ENCODE measurements around the gene BCKDHB.

Gene BCKDHB

DNA sequence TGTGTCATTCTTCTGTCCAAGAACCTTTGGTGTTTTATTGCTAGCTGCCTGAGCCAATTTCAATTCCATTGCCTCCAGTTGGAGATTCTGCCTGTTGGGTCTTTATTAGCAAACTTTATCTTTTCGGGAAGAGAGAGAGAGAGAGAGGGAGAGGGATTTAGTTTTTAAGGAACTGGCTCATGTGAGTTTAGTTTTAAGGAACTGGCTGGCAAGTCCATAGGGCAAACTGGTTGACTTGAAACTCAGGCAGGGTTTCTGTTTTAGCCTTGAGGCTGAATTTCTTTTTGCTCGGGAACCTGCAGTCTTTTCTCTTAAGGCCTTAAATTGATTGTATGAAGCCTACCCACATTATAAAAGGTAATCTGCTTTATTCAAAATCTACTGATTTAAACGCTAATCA lies 23.0 kb downstream of the BCKDHB start:
- DNase-seq (ENCODE audit: low spot score) = no peak
- TF ChIP-seq, protein P1, sequence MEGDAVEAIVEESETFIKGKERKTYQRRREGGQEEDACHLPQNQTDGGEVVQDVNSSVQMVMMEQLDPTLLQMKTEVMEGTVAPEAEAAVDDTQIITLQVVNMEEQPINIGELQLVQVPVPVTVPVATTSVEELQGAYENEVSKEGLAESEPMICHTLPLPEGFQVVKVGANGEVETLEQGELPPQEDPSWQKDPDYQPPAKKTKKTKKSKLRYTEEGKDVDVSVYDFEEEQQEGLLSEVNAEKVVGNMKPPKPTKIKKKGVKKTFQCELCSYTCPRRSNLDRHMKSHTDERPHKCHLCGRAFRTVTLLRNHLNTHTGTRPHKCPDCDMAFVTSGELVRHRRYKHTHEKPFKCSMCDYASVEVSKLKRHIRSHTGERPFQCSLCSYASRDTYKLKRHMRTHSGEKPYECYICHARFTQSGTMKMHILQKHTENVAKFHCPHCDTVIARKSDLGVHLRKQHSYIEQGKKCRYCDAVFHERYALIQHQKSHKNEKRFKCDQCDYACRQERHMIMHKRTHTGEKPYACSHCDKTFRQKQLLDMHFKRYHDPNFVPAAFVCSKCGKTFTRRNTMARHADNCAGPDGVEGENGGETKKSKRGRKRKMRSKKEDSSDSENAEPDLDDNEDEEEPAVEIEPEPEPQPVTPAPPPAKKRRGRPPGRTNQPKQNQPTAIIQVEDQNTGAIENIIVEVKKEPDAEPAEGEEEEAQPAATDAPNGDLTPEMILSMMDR (IDR thresholded peaks at IDR 0.05; ENCODE audit: extremely low read depth, insufficient read depth, missing control alignments) = no peak
- in situ Hi-C loops (cut with MboI; ENCODE audit: low pct_unique_long_range_greater_than_20kb, low sequenced_read_pairs, unreplicated experiment) = no loop called here

DNA sequence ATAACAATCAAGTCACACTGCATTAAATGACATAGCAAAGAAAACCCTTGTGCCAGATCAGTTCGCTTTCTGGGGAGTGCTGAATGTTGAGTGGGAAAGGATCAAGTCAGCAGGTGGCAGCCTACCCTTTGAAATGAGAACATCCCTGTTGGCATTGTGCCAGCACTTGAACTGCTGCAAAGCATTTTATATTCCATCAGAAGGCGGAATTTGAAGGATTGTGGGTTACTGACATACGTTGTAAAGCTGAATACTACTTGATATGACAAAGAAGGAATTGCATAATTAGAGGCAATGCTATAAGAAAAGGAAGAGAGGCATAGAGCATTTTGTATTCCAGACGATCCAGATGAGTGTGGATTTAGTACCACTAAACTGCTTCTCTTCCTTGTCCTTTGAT lies 26.5 kb downstream of the BCKDHB start:
- TF ChIP-seq, protein P1 (IDR thresholded peaks at IDR 0.05; ENCODE audit: extremely low read depth, insufficient read depth, missing control alignments) = peak; percentile 25
- in situ Hi-C loops (cut with MboI; ENCODE audit: low pct_unique_long_range_greater_than_20kb, low sequenced_read_pairs, unreplicated experiment) = no loop called here
- DNase-seq (ENCODE audit: low spot score) = no peak

DNA sequence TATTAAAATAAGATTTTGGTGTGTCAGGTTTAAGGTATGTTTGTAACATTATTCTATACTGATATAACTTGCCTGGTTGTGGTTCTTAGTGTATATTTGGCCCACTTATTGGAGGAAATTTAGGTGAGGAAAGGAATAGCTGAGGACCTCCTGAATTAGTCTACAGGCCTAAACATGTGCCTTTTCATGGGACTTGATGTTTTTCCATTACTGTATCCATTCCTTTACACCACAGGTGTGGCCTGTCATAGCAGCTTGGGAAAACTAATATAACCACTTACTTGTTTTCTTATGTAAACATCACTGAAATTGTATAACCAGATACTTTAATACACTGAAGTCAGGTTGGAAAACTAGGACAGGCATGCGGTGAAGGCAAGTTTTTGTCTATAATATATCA lies 27.6 kb downstream of the BCKDHB start:
- DNase-seq (ENCODE audit: low spot score) = no peak
- TF ChIP-seq, protein P1 (IDR thresholded peaks at IDR 0.05; ENCODE audit: extremely low read depth, insufficient read depth, missing control alignments) = no peak
- in situ Hi-C loops (cut with MboI; ENCODE audit: low pct_unique_long_range_greater_than_20kb, low sequenced_read_pairs, unreplicated experiment) = no loop called here

DNA sequence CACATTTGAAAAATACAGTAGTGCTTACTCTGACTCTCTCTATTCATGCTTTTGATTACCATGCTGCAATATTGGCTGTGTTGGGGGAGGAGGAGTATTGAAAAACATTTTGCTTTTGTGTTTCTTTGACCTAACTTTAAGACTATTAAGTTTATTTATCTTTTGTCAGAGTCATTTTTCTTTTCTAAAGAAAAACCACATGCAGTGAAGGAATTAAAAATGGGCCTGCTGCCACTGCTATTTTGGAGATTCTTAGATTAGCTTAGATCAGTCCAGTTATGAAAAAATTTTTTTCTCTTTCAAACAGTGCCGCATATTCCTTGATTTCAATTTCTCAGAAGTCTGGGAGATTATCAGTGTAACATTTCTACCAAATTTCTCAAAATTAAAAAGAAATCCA lies 36.1 kb downstream of the BCKDHB start:
- TF ChIP-seq, protein P1 (IDR thresholded peaks at IDR 0.05; ENCODE audit: extremely low read depth, insufficient read depth, missing control alignments) = no peak
- in situ Hi-C loops (cut with MboI; ENCODE audit: low pct_unique_long_range_greater_than_20kb, low sequenced_read_pairs, unreplicated experiment) = no loop called here
- DNase-seq (ENCODE audit: low spot score) = no peak

DNA sequence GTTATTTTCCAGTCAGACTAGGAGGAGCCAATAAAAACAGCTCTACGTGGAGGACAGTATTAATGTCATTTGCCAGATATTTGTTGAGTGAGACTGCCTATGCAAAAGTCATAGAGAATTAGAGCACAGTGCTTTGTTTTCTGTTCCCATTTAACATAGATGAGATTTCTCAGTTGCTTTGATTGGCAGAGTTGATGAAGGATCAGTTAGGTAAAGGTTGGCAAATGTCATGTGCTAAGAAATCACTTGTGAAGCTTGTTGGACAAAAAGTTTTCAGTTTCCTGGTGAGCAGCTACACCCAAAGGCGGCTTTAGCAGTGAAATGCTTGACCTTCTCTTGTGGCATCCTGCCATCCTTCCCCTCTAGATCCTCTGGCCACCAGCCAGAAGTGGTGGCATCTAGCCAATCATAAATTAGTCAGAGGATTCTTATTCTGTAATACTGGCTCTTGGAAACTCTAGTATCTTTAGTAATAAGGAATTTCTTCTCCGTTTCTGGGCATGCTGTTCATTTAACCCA lies 37.0 kb downstream of the BCKDHB start:
- in situ Hi-C loops (cut with MboI; ENCODE audit: low pct_unique_long_range_greater_than_20kb, low sequenced_read_pairs, unreplicated experiment) = no loop called here
- DNase-seq (ENCODE audit: low spot score) = no peak
- TF ChIP-seq, protein P1 (IDR thresholded peaks at IDR 0.05; ENCODE audit: extremely low read depth, insufficient read depth, missing control alignments) = no peak

DNA sequence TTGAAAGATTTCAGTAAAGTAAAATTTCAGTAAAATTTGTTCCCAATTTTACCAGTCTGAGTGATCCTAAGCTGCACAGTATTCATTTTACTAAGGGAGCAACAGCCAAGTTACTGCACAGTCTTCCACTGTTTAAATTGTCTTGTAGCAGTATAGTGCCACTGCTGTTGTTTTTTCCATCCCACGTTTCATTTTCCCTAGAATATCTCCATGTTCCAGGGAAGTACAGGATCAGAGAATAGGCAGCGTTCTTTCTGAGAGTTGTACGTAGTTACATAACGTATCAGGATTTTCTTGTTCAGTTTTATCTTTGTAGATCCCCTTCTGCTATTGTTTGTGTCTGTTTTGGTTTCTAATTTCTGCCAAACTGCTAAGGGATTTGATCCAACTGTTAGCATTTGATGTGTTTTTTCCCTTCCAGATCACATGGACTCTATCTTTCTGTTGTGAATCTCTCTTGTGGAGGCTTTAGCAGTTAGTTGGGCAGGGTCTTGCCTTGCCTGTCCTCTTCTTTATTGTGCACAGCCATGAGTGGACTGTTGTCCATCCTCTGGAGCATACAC lies 38.4 kb downstream of the BCKDHB start:
- TF ChIP-seq, protein P1 (IDR thresholded peaks at IDR 0.05; ENCODE audit: extremely low read depth, insufficient read depth, missing control alignments) = no peak
- in situ Hi-C loops (cut with MboI; ENCODE audit: low pct_unique_long_range_greater_than_20kb, low sequenced_read_pairs, unreplicated experiment) = no loop called here
- no peak for DNase-seq (ENCODE audit: low spot score)

Data from GM13977 (cell line).